IMR-90 (cell line): ENCODE data around the gene ITPR2. TPM values are rescaled to one million over a fixed set of nuclear protein-coding genes. Genes with fewer than 3 reads are reported as not detected.

Source experiments
- ATAC-seq: fragments of 200-7000 bp; cut with Tn5 transposase; 2 replicates; pipeline ENCODE4 v1.9.1; 2020; ENCODE audit warnings: low read depth, mild to moderate bottlenecking, moderate library complexity
- BruUV-seq: library from RNA; stranded (reverse); fragments of 400-500 nt; replicated peaks from 2 replicates; lab custom pipeline; 2021; lab: Mats Ljungman, UMichigan
- CTCF ChIA-PET: fragments of 300-600 bp; formaldehyde crosslinking; extraction: SDS; loops from one replicate; lab custom pipeline; 2021; ENCODE audit warnings: antibody characterized with exemption; lab: Yijun Ruan, JAX
- POLR2A ChIA-PET: fragments of 300-600 bp; sonication (Branson Sonifier 250); formaldehyde crosslinking; loops from one replicate; lab custom pipeline; 2022; ENCODE audit warnings: antibody characterized with exemption; ENCODE audit not compliant: unreplicated experiment; lab: Charles Lee
- DNase-seq: peaks from one replicate; pipeline ENCODE4 v3.0.0; 2013
- H2AFZ ChIP-seq: replicated peaks from 2 replicates; pipeline ENCODE3; 2013; ENCODE audit warnings: low read length, mild to moderate bottlenecking; ENCODE audit not compliant: poor library complexity
- H2AK5ac ChIP-seq: 2 replicates; pipeline ENCODE4 v1.6.1; 2013; ENCODE audit warnings: low read depth, low read length, inconsistent platforms
- H2AK9ac ChIP-seq: replicated peaks from 2 replicates; pipeline ENCODE3; 2013; ENCODE audit warnings: mild to moderate bottlenecking, low read depth, low read length, moderate library complexity; ENCODE audit not compliant: poor library complexity
- H2BK120ac ChIP-seq: 2 replicates; pipeline ENCODE4 v1.6.1; 2013; ENCODE audit warnings: low read depth, low read length, inconsistent platforms
- H2BK15ac ChIP-seq: 3 replicates; pipeline ENCODE4 v1.6.1; 2013; ENCODE audit warnings: low read depth, low read length, inconsistent platforms
- H2BK20ac ChIP-seq: 2 replicates; pipeline ENCODE4 v1.6.1; 2013; ENCODE audit warnings: low read depth, mild to moderate bottlenecking, inconsistent platforms, low read length, moderate library complexity
- H2BK5ac ChIP-seq: 2 replicates; pipeline ENCODE4 v1.6.1; 2013; ENCODE audit warnings: mild to moderate bottlenecking, low read depth, low read length, inconsistent platforms; ENCODE audit not compliant: poor library complexity, severe bottlenecking
- H3K14ac ChIP-seq: replicated peaks from 2 replicates; pipeline ENCODE4 v1.6.1; 2013; ENCODE audit warnings: low read depth, low read length, inconsistent platforms
- H3K18ac ChIP-seq: 2 replicates; pipeline ENCODE4 v1.6.1; 2013; ENCODE audit warnings: low read depth, low read length, control low read depth
- H3K23ac ChIP-seq: 2 replicates; pipeline ENCODE4 v1.6.1; 2013; ENCODE audit warnings: low read depth, low read length, inconsistent platforms
- H3K27ac ChIP-seq: 2 replicates; pipeline ENCODE4 v1.5.1; 2013; ENCODE audit warnings: mild to moderate bottlenecking, control low read depth, low read length; ENCODE audit not compliant: insufficient read depth
- H3K27me3 ChIP-seq: 2 replicates; pipeline ENCODE4 v1.6.1; 2013; ENCODE audit warnings: low read length; ENCODE audit not compliant: control insufficient read depth, insufficient read depth
- H3K36me3 ChIP-seq: 2 replicates; pipeline ENCODE4 v1.6.1; 2013; ENCODE audit warnings: low read length, mixed read lengths; ENCODE audit not compliant: control insufficient read depth, insufficient read depth
- H3K4ac ChIP-seq: 2 replicates; pipeline ENCODE4 v1.6.1; 2013; ENCODE audit warnings: low read depth, low read length, inconsistent platforms
- H3K4me1 ChIP-seq: 2 replicates; pipeline ENCODE4 v1.6.1; 2013; ENCODE audit warnings: low read length, mixed read lengths; ENCODE audit not compliant: control insufficient read depth, insufficient read depth
- H3K4me2 ChIP-seq: 2 replicates; pipeline ENCODE4 v1.6.1; 2013; ENCODE audit warnings: low read depth, mild to moderate bottlenecking, control low read depth, low read length, moderate library complexity
- H3K4me3 ChIP-seq: 2 replicates; pipeline ENCODE4 v1.5.1; 2013; ENCODE audit warnings: low read depth, mild to moderate bottlenecking, control low read depth, low read length, moderate library complexity; ENCODE audit not compliant: insufficient read depth
- H3K56ac ChIP-seq: 2 replicates; pipeline ENCODE4 v1.6.1; 2013; ENCODE audit warnings: low read length, inconsistent platforms; ENCODE audit not compliant: insufficient read depth; ENCODE audit errors: extremely low read depth
- H3K79me1 ChIP-seq, 2 experiments: 2 replicates each; pipeline ENCODE4 v1.6.1; 2013; ENCODE audit warnings: low read length in 2 of 2, inconsistent platforms in 1 of 2, low read depth in 1 of 2
- H3K9ac ChIP-seq: 2 replicates; pipeline ENCODE4 v1.6.1; 2013; ENCODE audit warnings: low read depth, low read length, control low read depth
- H3K9me1 ChIP-seq: 2 replicates; pipeline ENCODE4 v1.6.1; 2013; ENCODE audit warnings: low read length, inconsistent platforms; ENCODE audit not compliant: insufficient read depth
- H3K9me3 ChIP-seq: 2 replicates; pipeline ENCODE4 v1.6.1; 2013; ENCODE audit warnings: low read length; ENCODE audit not compliant: control insufficient read depth, insufficient read depth
- H4K20me1 ChIP-seq: 2 replicates; pipeline ENCODE4 v1.6.1; 2013; ENCODE audit warnings: low read length, inconsistent platforms; ENCODE audit not compliant: insufficient read depth
- H4K5ac ChIP-seq: 2 replicates; pipeline ENCODE4 v1.6.1; 2013; ENCODE audit warnings: mild to moderate bottlenecking, low read depth, low read length, control low read depth
- H4K8ac ChIP-seq, 2 experiments: 2 replicates each; pipeline ENCODE4 v1.6.1; 2013; ENCODE audit warnings: low read depth in 2 of 2, low read length in 2 of 2, control low read depth in 1 of 2, inconsistent platforms in 1 of 2
- H4K91ac ChIP-seq: 2 replicates; pipeline ENCODE4 v1.6.1; 2013; ENCODE audit warnings: low read depth, low read length, inconsistent platforms; ENCODE audit not compliant: insufficient read depth
- CEBPB ChIP-seq: IDR thresholded peaks from 2 replicates; pipeline ENCODE4 v1.6.1; 2012; ENCODE audit warnings: low read depth, low read length, improper control_type of control experiment
- CTCF ChIP-seq: conservative IDR thresholded peaks from 2 replicates; pipeline ENCODE4 v1.5.1; 2012; ENCODE audit warnings: mild to moderate bottlenecking, low read depth, low read length, improper control_type of control experiment
- MAFK ChIP-seq: IDR thresholded peaks from 2 replicates; pipeline ENCODE4 v1.6.1; 2012; ENCODE audit warnings: low read depth, low read length, improper control_type of control experiment
- RCOR1 ChIP-seq: IDR thresholded peaks from 2 replicates; pipeline ENCODE4 v1.6.1; 2012; ENCODE audit warnings: mild to moderate bottlenecking, low read length, improper control_type of control experiment; ENCODE audit not compliant: insufficient replicate concordance
- WGBS, 2 experiments: methylation state at CpG; one replicate each; pipeline versions ENCODE4 v1.1.5 to v1.1.7; 2013; ENCODE audit warnings: missing lambda C conversion rate in 2 of 2; ENCODE audit not compliant: insufficient read length in 1 of 2; ENCODE audit errors: extremely low coverage in 2 of 2; 5-methylcytosine and 5-hydroxymethylcytosine counted together
- dilution Hi-C: fragments of 300-500 bp; cut with HindIII; formaldehyde crosslinking; loops from one replicate; pipeline ENCODE4 v1.14.3; 2018; ENCODE audit warnings: low sequenced_read_pairs; ENCODE audit not compliant: unreplicated experiment
- in situ Hi-C: fragments of 300-500 bp; cut with MboI; formaldehyde crosslinking; loops from 3 replicates; pipeline ENCODE4 v1.14.3; 2019; ENCODE audit warnings: low sequenced_read_pairs, inconsistent platforms, mixed read lengths
- intact Hi-C: fragments of 100-400 bp; cut with micrococcal nuclease; formaldehyde crosslinking; loops from 2 replicates; pipeline ENCODE4 v1.10.0; 2022
- polyA plus RNA-seq, 3 experiments: library from polyadenylated mRNA; depleted of rRNA; stranded (reverse); fragments of >200 nt; gene quantifications; 2 replicates each; pipeline ENCODE4 v1.2.3, GENCODE V29; 2012; ENCODE audit warnings: low replicate concordance in 1 of 3
- total RNA-seq: library from RNA; depleted of rRNA; stranded (reverse); fragments of >200 nt; gene quantifications from 2 replicates; pipeline ENCODE4 v1.2.3, GENCODE V29; 2012

The ITPR2 gene
- total and polyA plus RNA-seq, 2 of the 4 experiments (the other 2 are of a cell fraction) = 1.2 to 9.0 TPM

DNA sequence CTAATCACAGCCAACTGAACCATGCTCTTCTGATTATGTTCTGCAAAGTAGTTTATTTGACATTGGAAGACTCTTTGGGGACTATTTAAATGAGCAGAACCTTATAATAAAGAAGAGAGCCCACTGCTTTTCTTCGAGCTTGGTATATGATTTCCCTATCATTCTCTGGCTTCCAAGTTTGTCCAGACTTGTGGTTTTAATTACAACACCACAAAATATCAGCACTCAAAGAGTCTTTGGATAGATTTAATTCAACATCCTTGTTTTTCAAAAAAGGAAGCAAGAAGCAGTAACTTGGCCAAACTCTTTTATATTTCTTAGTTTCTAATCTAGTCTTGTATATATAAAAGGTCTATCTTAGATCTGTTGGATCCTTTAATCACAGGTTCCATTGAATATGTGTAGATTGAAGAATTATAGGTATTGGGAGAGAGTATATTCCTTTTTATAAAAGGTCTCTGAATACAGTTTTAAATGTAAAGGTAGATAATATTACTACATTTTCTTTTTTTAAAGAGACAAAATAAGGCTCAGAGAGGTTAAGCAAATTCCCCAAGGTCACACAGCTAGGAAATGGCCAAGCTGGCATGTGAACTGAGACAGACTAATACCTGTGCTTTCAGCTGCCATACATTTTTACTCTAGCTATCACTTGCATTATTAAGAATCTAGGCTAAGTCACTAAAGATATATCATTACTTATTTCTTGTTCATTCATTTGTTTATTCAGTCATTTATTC is 464.8 kb downstream of the ITPR2 start:
- BruUV-seq = no TSS peak
- no peak for DNase-seq
- H4K91ac ChIP-seq = no peak overlapping the region
- H2AK5ac ChIP-seq = no peak overlapping the region
- no peak overlapping the region for H2AFZ ChIP-seq
- H3K27ac ChIP-seq = no peak overlapping the region
- intact Hi-C loops = no loop called here
- H3K4ac ChIP-seq = no peak overlapping the region
- no peak overlapping the region for H2BK20ac ChIP-seq
- H2BK120ac ChIP-seq = no peak overlapping the region
- H3K4me2 ChIP-seq = no peak overlapping the region
- no peak overlapping the region for H4K8ac ChIP-seq
- no peak overlapping the region for H3K18ac ChIP-seq
- H4K5ac ChIP-seq = no peak overlapping the region
- no peak overlapping the region for H3K23ac ChIP-seq
- H2BK15ac ChIP-seq = no peak overlapping the region
- H3K27me3 ChIP-seq = no peaks in the 10 kb centered on the region
- H3K4me1 ChIP-seq = 0 out of 2 replicates have a peak, but pooled peaks cover 2% of the 10 kb centered on the region
- ChIA-PET CTCF (no interaction called here), POLR2A (no interaction called here)
- no peak overlapping the region for H3K9ac ChIP-seq
- WGBS, 2 experiments = no CpG with 5 or more reads among the region's 1 CpG
- no peak overlapping the region for H2AK9ac ChIP-seq
- no peaks in the 10 kb centered on the region for H3K36me3 ChIP-seq
- in situ Hi-C loops = no loop called here
- no peak overlapping the region for H2BK5ac ChIP-seq
- no peak for ATAC-seq
- H3K56ac ChIP-seq = no peak overlapping the region
- H3K14ac ChIP-seq = no peak overlapping the region
- no peak overlapping the region for H3K4me3 ChIP-seq
- no peaks in the 10 kb centered on the region for H4K20me1 ChIP-seq
- peaks cover 3% of the 10 kb centered on the region for H3K9me1 ChIP-seq
- TF ChIP-seq CTCF = no peak
- no peak for TF ChIP-seq MAFK
- no peak for TF ChIP-seq RCOR1
- no peak for TF ChIP-seq CEBPB
- no peaks in the 10 kb centered on the region for H3K9me3 ChIP-seq
- dilution Hi-C loops = no loop called here
- no peaks in the 10 kb centered on the region for H3K79me1 ChIP-seq
